MCF 10A (cell line): ENCODE results near the gene TMEM132D. TPM values are rescaled to one million over a fixed set of nuclear protein-coding genes. Genes with fewer than 3 reads are reported as not detected.

Source experiments
- BruUV-seq: library from RNA; stranded (reverse); fragments of 400-500 nt; replicated peaks from 2 replicates; lab custom pipeline; 2021; lab: Mats Ljungman, UMichigan
- CTCF ChIA-PET: fragments of 300-600 bp; sonication (Branson Sonifier 250); formaldehyde crosslinking; extraction: SDS; loops from one replicate; lab custom pipeline; 2021; ENCODE audit warnings: antibody characterized with exemption, inconsistent platforms; lab: Yijun Ruan, JAX
- POLR2A ChIA-PET: fragments of 300-600, 350-650 bp; sonication (Branson Sonifier 250); formaldehyde crosslinking; extraction: SDS; loops from one replicate; lab custom pipeline; 2020; ENCODE audit warnings: antibody characterized with exemption, inconsistent platforms; lab: Yijun Ruan, JAX
- DNase-seq: peaks from one replicate; pipeline ENCODE4 v3.0.0-alpha.2; 2018; ENCODE audit not compliant: unreplicated experiment
- H3K27ac Mint-ChIP-seq: one replicate; pipeline ENCODE4 v1.8.0; 2022; ENCODE audit warnings: mild to moderate bottlenecking, low read depth, mixed read lengths; ENCODE audit not compliant: unreplicated experiment
- H3K27me3 Mint-ChIP-seq: one replicate; pipeline ENCODE4 v1.8.0; 2022; ENCODE audit warnings: mixed read lengths; ENCODE audit not compliant: insufficient read depth, unreplicated experiment
- H3K36me3 Mint-ChIP-seq: one replicate; pipeline ENCODE4 v1.8.0; 2022; ENCODE audit warnings: mild to moderate bottlenecking, moderate library complexity, mixed read lengths; ENCODE audit not compliant: insufficient read depth, unreplicated experiment
- H3K4me1 Mint-ChIP-seq: one replicate; pipeline ENCODE4 v1.8.0; 2022; ENCODE audit warnings: mixed read lengths; ENCODE audit not compliant: insufficient read depth, unreplicated experiment
- H3K4me3 Mint-ChIP-seq: one replicate; pipeline ENCODE4 v1.8.0; 2022; ENCODE audit warnings: mild to moderate bottlenecking, moderate library complexity, mixed read lengths; ENCODE audit not compliant: unreplicated experiment
- H3K9me3 Mint-ChIP-seq: one replicate; pipeline ENCODE4 v1.8.0; 2022; ENCODE audit warnings: mixed read lengths; ENCODE audit not compliant: unreplicated experiment
- intact Hi-C: fragments of 100-400 bp; cut with micrococcal nuclease; formaldehyde crosslinking; loops from 2 replicates; pipeline ENCODE4 v1.14.1; 2022
- total RNA-seq: library from RNA; stranded (reverse); gene quantifications from 2 replicates; pipeline ENCODE4 v1.2.3, GENCODE V29; 2022
- TF ChIP-seq, protein P1 (sequence below): fragments of 200-600 bp; IDR thresholded peaks from one replicate; pipeline ENCODE4 v1.8.0; 2022; ENCODE audit warnings: antibody characterized with exemption, mild to moderate bottlenecking; ENCODE audit not compliant: unreplicated experiment

Gene TMEM132D
- total RNA-seq, 1 experiment from 2014 or later, result not detected

DNA sequence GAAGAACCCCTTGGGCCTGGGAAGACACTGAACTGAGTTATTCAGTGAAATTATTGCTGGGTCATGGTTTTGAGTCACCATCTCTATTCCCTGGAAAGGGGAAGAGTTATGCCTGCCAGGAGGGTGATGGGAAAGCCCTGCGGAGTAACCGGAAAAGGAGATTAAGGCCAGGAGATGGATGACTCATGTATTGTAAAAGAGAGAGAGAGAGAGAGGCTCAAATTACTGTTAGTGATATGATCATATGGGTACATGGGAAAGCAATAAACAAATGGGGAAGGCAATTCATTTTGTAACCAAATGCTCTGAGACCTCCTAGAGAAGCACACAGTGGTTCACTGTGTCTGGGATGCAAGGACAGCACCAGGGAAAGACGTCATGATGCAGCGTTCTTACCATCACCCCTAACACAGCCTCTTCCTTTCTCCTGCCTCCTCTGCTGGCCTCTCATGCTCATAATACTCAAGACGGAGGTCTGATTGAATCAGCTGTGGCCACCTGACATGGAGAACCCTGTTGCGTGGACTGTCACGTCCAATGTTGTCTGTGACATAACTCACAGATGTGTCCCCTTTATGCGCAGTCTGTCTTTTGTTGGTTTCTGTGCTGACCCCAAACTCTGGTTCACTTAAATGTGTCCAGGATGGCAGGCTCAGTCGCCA is 243.7 kb downstream of the TMEM132D start:
- Mint-ChIP-seq H3K27ac (peak overlapping the region; percentile 4), H3K4me1 (peaks cover 6% of the 10 kb centered on the region), H3K27me3 (no peaks in the 10 kb centered on the region), H3K4me3 (no peak overlapping the region), H3K9me3 (peaks cover 8% of the 10 kb centered on the region), H3K36me3 (no peaks in the 10 kb centered on the region)
- BruUV-seq, result no TSS peak
- CTCF ChIA-PET, result no interaction called here
- intact Hi-C loops, result no loop called here
- POLR2A ChIA-PET, result no interaction called here
- peak; percentile 96 for DNase-seq
- TF ChIP-seq, protein P1, sequence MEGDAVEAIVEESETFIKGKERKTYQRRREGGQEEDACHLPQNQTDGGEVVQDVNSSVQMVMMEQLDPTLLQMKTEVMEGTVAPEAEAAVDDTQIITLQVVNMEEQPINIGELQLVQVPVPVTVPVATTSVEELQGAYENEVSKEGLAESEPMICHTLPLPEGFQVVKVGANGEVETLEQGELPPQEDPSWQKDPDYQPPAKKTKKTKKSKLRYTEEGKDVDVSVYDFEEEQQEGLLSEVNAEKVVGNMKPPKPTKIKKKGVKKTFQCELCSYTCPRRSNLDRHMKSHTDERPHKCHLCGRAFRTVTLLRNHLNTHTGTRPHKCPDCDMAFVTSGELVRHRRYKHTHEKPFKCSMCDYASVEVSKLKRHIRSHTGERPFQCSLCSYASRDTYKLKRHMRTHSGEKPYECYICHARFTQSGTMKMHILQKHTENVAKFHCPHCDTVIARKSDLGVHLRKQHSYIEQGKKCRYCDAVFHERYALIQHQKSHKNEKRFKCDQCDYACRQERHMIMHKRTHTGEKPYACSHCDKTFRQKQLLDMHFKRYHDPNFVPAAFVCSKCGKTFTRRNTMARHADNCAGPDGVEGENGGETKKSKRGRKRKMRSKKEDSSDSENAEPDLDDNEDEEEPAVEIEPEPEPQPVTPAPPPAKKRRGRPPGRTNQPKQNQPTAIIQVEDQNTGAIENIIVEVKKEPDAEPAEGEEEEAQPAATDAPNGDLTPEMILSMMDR, result no peak

DNA sequence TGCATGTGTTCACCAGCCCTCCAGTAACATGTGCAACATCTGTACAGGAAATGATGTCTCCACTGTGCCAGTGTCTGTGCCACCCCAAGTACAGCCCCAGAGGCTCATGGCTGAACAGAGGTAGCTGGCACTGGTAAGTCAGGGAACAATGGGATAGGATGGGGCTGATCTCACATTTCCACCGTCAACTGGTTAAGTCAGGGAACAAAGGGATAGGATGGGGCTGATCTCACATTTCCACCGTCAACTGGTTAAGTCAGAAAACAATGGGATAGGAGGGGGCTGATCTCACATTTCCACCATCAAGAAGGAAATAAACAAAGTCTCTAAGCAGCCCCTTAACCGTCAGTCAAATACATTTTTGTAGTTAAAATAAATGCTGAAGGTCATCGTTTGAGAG is 246.6 kb downstream of the TMEM132D start:
- BruUV-seq, result no TSS peak
- no peaks in the 10 kb centered on the region for H3K27me3 Mint-ChIP-seq
- DNase-seq, result no peak
- H3K9me3 Mint-ChIP-seq, result peaks cover 16% of the 10 kb centered on the region
- H3K4me3 Mint-ChIP-seq, result no peak overlapping the region
- TF ChIP-seq, protein P1, result no peak
- no peaks in the 10 kb centered on the region for H3K36me3 Mint-ChIP-seq
- ChIA-PET POLR2A (interaction anchor here (0.5 to 0.7 kb wide), 2 partner anchors 16 to 113 kb away, joined by 3 read pairs; no protein-coding TSS in a partner anchor), CTCF (interaction anchor here (0.6 kb wide), 1 partner anchor 252 kb away, joined by 3 read pairs; no protein-coding TSS in a partner anchor)
- no peak overlapping the region for H3K27ac Mint-ChIP-seq
- intact Hi-C loops, result no loop called here
- H3K4me1 Mint-ChIP-seq, result peaks cover 6% of the 10 kb centered on the region

DNA sequence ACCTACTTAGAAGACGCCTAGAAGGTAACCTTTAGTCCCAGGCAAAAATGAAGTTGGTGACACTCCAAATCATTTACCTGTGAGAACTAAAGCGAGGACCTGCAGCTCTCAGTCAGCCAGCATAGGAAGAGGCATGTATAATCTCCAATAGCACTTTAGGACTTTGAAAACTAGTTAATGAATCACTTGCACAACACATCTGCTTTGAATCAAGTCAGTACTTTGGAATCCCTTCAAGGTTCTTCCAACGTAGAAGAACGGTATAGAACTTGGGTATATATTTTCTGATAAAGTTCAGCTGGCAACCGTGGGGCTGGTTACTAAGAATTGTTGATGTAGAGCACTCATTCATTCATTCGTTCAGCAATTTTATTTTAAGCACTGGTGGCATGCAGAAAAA is 251.9 kb downstream of the TMEM132D start:
- no TSS peak for BruUV-seq
- no peaks in the 10 kb centered on the region for H3K4me1 Mint-ChIP-seq
- H3K27ac Mint-ChIP-seq, result no peak overlapping the region
- no peak for DNase-seq
- intact Hi-C loops, result no loop called here
- no peak overlapping the region for H3K4me3 Mint-ChIP-seq
- TF ChIP-seq, protein P1, result no peak
- no peaks in the 10 kb centered on the region for H3K36me3 Mint-ChIP-seq
- no peaks in the 10 kb centered on the region for H3K27me3 Mint-ChIP-seq
- ChIA-PET POLR2A (interaction anchor here (0.7 kb wide), 1 partner anchor 1629 kb away, joined by 3 read pairs; no protein-coding TSS in a partner anchor), CTCF (no interaction called here)
- peaks cover 23% of the 10 kb centered on the region for H3K9me3 Mint-ChIP-seq

DNA sequence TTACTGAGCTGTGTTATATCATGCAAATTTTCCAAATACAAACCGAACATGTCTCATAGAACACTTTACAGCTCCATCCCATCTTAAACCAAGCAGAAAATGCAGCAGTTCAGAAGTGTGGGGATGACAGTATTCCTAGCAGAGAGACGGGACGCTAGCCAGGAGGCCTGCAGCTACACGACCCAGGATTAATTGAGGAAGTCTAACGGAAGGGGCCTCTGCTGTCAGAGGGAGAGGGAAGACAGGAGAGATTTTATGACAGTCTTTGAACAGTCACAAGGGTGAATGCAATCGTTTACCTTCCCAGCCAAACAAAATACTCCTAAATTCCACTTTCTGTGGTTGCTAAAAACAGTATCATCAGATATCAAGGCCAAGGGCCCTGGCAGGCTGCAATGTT is 261.9 kb downstream of the TMEM132D start:
- intact Hi-C loops, result no loop called here
- ChIA-PET CTCF (no interaction called here), POLR2A (no interaction called here)
- BruUV-seq, result no TSS peak
- Mint-ChIP-seq H3K4me1 (no peaks in the 10 kb centered on the region), H3K27ac (peak overlapping the region; percentile 22), H3K27me3 (no peaks in the 10 kb centered on the region), H3K36me3 (no peaks in the 10 kb centered on the region), H3K4me3 (no peak overlapping the region), H3K9me3 (no peaks in the 10 kb centered on the region)
- DNase-seq, result peak; percentile 23
- TF ChIP-seq, protein P1, result no peak
